Medulla oblongata (tissue), 1 donor: ENCODE measurements around the gene TM4SF5.
"Not testable (repeated sequence)": the region's sequence is repeated elsewhere in the genome, so short reads cannot be mapped to it uniquely, and the experiment has no call there.

Source experiments
- DNase-seq: peaks from one replicate; pipeline ENCODE4 v3.0.0-alpha.2; 2015; ENCODE audit errors: extremely low spot score

Gene TM4SF5

DNA sequence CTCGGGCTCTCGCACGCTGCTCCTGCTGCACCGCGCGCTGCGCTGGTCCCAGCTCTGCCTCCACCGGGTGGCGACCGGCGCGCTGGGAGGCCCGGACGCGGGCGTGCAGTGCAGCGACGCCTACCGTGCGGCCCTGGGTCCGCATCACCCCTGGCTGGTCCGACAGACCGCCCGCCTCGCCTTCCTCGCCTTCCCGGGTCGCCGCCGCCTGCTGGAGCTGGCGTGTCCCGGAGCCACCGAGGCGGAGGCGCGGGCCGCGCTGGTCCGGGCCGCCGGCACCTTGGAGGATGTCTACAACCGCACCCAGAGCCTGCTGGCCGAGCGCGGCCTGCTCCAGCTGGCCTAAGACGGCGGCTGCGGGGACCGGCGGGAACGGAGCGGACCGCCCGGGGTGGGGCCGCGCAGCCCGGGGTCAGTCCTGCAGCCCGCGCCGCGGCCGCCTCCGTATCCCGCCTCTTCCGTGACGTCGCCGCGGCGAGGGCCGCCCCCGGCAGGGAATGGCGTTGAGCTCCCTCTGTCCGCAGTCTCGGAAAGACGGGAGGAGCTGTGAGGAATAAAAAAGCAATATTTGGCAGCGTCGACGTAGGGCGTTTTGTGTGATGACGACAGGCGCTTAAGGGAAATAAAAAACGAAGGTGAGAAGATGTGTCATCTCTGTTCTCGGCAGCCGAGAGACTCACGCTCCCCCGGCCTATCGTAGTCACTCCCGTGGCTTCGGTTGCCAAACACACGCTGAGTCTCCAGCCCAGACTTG is 18.4 kb downstream of the TM4SF5 start:
- DNase-seq: peak; percentile 90

GRCh38 chr17:4790705-4791088 is 19.0 kb downstream of the TM4SF5 start:
- DNase-seq: peak; percentile 13

- no peak for DNase-seq
Measured at GRCh38 chr17:4795168-4795567, 23.5 kb downstream of the TM4SF5 start.

DNA sequence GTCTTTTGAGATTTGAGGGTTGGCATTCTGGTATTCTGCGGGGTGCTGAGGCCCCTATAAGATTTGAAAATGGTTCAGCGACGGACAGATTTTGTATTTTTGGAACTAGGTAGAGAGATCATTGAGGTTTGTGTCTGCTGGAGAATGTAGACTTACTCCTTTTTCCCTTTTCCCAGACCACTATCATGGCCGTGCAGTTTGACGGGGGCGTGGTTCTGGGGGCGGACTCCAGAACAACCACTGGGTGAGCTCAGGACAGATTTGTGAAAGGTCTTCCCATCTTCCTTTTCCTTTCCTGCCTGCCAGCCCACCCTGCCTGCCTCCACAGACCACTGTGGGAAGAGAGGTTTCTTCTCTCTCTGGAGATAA is 24.9 kb downstream of the TM4SF5 start:
- no peak for DNase-seq

DNA sequence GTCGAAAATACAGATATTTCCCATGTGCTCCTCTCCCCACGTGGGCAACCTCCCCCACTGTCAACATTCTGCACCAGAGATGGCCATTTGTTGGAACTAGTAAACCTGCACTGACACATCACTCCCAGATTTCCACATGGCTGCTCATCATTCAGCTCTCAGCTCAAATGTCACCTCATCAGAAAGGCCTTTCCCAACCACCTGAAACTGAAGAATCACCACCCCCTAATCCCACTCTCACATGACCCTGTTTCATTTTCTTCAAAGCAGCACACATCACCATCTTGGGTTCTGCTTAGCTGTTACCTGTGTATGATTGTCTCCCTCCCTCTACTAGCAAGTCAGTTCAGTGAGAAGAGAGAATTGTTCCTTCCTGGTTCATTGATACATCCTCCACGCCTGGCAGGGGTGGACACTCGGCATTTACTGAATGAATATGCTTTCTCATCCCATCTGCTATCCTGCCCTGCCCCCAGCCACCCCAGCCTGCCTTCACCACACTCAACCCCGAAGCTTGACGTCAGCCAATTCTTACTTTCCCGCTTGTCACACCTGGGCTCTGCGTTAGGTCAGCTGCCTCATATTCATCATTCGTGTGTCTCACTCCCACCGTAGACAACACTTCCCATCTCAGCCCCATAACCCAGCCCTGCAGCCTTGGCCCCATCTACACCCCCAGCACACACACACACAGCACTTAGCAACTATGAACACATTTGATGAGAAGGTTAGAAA is 28.9 kb downstream of the TM4SF5 start:
- no peak for DNase-seq

- no peak for DNase-seq
Measured at GRCh38 chr17:4802228-4802627, 30.5 kb downstream of the TM4SF5 start, which contains the start of gene C17orf114. Gene C17orf114, minus strand, starts transcription at chr17:4802328.

GRCh38 chr17:4806456-4806776 is 34.7 kb downstream of the TM4SF5 start:
- DNase-seq: no peak

- peak; percentile 89 for DNase-seq
Measured at GRCh38 chr17:4806777-4807604, 35.3 kb downstream of the TM4SF5 start, which contains the start of gene PLD2. Gene PLD2, plus strand, starts transcription at chr17:4807152. Its CDS starts 621 bp downstream, at chr17:4807773.

DNA sequence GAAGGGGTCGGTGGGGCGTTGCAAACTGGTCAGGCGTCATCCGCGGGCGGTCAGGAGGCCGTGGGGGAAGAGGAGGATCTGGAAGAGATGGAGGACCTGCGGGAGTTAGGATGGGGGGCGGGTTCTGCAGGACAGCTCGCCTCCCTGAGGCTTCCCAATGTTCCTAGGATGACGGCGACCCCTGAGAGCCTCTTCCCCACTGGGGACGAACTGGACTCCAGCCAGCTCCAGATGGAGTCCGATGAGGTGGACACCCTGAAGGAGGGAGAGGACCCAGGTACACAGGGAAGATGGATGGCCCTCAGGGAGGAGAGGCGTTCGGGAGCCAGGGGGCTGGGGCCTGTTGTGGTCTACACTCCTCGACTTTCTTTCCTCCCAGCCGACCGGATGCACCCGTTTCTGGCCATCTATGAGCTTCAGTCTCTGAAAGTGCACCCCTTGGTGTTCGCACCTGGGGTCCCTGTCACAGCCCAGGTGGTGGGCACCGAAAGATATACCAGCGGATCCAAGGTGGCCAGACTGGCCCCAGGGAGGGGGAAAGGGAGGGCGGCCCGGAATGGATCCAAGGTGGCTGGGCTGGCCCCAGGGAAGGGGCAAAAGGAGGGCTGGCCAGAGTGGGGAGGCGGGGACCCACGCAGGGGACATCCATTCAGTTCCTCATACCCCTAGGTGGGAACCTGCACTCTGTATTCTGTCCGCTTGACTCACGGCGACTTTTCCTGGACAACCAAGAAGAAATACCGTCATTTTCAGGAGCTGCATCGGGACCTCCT is 36.1 kb downstream of the TM4SF5 start:
- DNase-seq: no peak

- peak; percentile 83 for DNase-seq
Measured at GRCh38 chr17:4808378-4808767, 36.7 kb downstream of the TM4SF5 start.

DNA sequence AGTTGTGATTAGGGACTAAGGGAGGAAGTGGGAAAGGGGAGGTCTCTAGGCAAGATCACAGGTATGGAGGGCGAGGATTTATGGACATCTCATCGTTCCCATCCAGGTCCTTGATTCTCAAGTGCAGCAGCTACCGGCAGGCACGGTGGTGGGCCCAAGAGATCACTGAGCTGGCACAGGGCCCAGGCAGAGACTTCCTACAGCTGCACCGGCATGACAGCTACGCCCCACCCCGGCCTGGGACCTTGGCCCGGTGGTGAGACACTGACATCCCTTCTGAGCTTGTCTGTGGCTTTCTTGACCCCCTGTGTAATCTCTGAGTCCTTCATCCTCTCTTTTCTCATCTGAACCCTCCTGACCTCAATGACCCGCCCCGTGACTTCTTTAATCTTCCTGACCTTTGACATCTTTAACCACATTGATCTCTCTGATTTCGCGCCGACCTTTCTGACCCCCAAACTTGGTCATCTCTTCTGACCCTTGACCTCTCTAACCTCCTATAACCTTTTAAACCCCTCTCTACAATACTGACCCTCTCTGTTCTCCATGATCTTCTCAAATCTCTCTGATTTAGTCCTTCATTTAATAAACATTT is 39.1 kb downstream of the TM4SF5 start:
- DNase-seq: no peak

- DNase-seq: no peak
Measured at GRCh38 chr17:4811471-4811870, 39.8 kb downstream of the TM4SF5 start.

- DNase-seq: no peak
Measured at GRCh38 chr17:4812690-4813089, 41.0 kb downstream of the TM4SF5 start.

DNA sequence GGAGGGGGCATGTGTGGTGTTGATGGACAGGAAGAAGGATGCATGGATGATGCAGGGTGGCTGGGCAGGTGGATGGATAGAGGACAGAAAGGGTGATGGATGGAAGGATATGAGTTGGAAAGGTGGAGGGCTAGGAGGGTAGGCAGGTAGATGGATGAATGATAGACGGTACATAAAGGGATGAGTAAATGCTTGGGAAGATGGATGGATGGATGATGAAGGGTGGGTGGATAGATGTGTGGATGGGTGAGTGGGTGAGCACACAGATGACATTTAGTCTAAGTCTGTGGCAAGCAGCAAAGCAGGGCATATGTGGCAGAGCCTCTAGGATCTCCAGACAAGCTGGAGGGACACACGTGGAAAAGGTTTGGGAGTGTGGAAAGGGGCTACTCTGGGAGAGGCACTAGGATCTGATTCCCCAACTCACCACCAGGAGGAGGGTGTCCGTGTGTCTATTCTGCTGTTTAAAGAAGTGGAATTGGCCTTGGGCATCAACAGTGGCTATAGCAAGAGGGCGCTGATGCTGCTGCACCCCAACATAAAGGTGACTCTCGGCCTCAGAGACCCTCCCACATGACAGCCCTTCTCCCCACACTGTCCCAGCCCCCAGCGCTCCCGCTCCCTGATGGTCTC is 43.5 kb downstream of the TM4SF5 start:
- no peak for DNase-seq

GRCh38 chr17:4816826-4817225 is 45.1 kb downstream of the TM4SF5 start:
- DNase-seq: no peak

DNA sequence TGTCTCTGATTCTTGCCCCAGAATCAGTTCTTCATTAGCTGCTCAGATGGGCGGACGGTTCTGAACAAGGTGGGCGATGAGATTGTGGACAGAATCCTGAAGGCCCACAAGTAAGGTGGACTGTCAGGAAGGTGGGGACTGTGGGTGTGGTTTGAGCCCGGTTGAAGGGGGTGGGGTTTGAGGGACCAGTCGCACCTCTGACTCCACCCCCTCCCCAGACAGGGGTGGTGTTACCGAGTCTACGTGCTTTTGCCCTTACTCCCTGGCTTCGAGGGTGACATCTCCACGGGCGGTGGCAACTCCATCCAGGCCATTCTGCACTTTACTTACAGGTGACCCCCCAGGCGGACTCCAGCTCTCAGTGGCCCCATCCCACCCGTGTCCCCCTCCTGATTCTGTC is 46.6 kb downstream of the TM4SF5 start:
- no peak for DNase-seq

DNA sequence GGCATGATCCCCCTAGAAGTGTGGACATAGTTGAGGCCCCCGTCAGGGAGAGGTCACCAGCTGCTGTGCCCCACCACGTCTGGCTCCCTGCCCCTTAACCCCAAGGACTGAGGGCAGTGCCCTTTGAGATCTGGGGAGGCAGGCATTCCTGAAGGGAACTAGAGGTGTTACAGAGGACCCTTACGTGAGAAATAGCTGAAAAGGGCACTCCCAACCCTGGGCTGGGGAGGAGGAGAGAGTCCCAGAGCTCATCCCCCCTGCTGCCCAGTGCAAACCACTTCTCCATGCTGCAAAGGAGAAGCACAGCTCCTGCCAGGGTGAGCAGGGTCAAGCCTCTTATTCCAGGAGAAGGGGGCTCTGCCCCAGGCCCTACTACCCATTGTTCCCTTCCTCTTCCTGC is 51.1 kb downstream of the TM4SF5 start:
- no peak for DNase-seq

- DNase-seq: no peak
Measured at GRCh38 chr17:4823373-4824089, 51.8 kb downstream of the TM4SF5 start.

- DNase-seq: no peak
Measured at GRCh38 chr17:4827399-4827798, 55.7 kb downstream of the TM4SF5 start.

DNA sequence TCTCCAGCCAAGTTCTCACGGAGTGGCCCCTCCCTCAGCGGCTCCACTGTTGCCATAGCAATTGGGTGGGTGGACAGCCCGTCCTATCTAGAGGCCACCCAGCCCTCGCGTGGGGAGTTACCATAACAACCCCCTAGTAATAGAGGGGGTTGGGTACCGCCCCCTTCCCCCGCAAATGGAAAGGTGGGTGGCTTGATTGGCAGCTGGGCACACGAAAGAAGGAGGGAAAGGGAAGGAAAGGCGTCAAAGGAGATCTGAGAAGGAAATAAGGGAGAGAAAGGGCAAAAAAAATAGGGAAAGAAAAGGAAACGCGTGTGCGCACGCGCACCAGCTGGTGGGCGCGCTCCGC is 61.1 kb downstream of the TM4SF5 start:
- DNase-seq: not testable (repeated sequence)
